A549 treated with CpdA at 1 μM for 4 hours (cell line): ENCODE data around the gene NCAM1. TPM values are rescaled to one million over a fixed set of nuclear protein-coding genes. Genes with fewer than 3 reads are reported as not detected.

Experiments
- total RNA-seq: library from RNA; stranded (reverse); fragments of 200-300 nt; extraction: Qiagen RNA extraction; gene quantifications from 5 replicates; pipeline ENCODE4 v1.2.3, GENCODE V29; 2022; ENCODE audit warnings: low read depth

NCAM1 gene
- total RNA-seq, result 0.18 TPM in 1 of 5 replicates, not detected in the others

GRCh38 chr11:112961146-112961668 lies at the start of gene NCAM1:
TSS of gene NCAM1 (plus strand) at chr11:112961420.

GRCh38 chr11:113314389-113315301 lies 353.4 kb downstream of the NCAM1 start, which contains the start of gene TTC12:
TSS of gene TTC12 (plus strand) at chr11:113314583. CDS start at chr11:113316258, 1,675 bp downstream.

